ENCODE results near the gene DDX42. TPM values are rescaled to one million over a fixed set of nuclear protein-coding genes. Genes with fewer than 3 reads are reported as not detected.
"Not testable (repeated sequence)": the region's sequence is repeated elsewhere in the genome, so short reads cannot be mapped to it uniquely, and the experiment has no call there.

DDX42 gene
- total RNA-seq, 4 donors from 2014 or later: 27.1 to 88.5 (median 51.9) TPM

DNA sequence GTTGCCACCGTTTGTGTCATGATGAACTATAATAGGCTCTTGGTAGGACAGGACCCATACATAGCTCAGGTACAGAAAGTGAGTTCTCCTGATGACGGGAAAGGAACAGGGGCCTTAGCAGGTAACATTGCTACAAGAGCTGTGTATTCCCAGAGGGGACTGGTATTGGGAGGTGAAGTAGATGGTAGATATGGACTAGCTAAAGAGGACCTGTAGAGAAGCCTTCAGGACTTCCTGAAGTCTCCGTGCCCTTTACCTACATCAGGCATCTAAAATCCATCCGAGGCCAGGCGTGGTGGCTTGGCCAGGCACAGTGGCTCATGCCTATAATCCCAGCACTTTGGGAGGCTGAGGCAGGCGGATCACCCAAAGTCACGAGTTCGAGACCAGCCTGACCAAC is 81.2 kb downstream of the DDX42 start:
- H3K27ac ChIP-seq: no peak overlapping the region
- no peaks in the 10 kb centered on the region for H3K9me3 ChIP-seq
- no peak for DNase-seq
- no peak overlapping the region for H3K4me3 ChIP-seq
- H3K4me1 ChIP-seq: no peaks in the 10 kb centered on the region
- 92% methylated on average over 6 of the region's 8 CpGs; no CpG with 5 or more reads in 1 of the 2 donors for WGBS, 2 donors
- intact Hi-C loops (cut with DNase I): no loop called here
- no peak for TF ChIP-seq POLR2A (IDR thresholded peaks at IDR 0.05)
- H3K27me3 ChIP-seq: no peaks in the 10 kb centered on the region
- no peaks in the 10 kb centered on the region for H3K36me3 ChIP-seq

DNA sequence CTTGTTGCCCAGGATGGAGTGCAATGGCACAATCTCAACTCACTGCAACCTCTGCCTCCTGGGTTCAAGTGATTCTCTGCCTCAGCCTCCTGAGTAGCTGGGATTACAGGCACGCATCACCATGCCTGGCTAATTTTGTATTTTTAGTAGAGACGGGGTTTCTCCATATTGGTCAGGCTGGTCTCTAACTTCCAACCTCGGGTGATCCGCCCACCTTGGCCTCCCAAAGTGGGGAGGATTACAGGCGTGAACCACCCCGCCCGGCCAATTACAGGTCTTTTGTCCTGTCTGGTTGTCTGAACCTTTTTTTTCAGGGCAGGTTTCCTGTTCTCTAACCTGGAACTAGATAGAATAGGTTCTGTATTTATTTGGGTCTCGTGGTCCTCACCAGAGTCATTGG is 82.5 kb downstream of the DDX42 start:
- H3K9me3 ChIP-seq; H3K27ac ChIP-seq; intact Hi-C loops (cut with DNase I); H3K36me3 ChIP-seq; H3K4me1 ChIP-seq; H3K4me3 ChIP-seq; H3K27me3 ChIP-seq; DNase-seq: not testable (repeated sequence)
- 75 to 82% methylated on average over 7 to 8 of the region's 8 CpGs for WGBS, 2 donors

DNA sequence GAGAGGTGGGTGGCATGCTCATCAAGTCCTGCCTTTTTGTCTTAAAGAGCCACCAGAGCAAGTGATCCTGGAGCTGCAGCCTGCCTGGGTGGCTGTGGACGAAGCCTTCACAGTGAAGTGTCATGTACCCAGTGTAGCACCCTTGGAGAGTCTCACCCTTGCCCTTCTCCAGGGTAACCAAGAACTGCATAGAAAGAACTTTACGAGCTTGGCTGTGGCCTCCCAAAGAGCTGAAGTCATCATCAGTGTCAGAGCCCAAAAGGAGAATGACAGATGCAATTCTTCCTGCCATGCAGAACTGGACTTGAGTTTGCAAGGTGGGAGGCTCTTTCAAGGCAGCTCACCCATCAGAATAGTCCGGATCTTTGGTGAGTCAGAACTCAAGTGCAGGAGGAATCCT is 85.3 kb downstream of the DDX42 start:
- Histone ChIP-seq H3K4me1 (no peaks in the 10 kb centered on the region), H3K4me3 (no peak overlapping the region), H3K27me3 (no peaks in the 10 kb centered on the region), H3K36me3 (no peaks in the 10 kb centered on the region), H3K9me3 (no peaks in the 10 kb centered on the region), H3K27ac (no peak overlapping the region)
- intact Hi-C loops (cut with DNase I): no loop called here
- 71 to 75% methylated on average over 2 to 3 of the region's 3 CpGs for WGBS, 2 donors
- TF ChIP-seq POLR2A (IDR thresholded peaks at IDR 0.05): no peak
- no peak for DNase-seq

DNA sequence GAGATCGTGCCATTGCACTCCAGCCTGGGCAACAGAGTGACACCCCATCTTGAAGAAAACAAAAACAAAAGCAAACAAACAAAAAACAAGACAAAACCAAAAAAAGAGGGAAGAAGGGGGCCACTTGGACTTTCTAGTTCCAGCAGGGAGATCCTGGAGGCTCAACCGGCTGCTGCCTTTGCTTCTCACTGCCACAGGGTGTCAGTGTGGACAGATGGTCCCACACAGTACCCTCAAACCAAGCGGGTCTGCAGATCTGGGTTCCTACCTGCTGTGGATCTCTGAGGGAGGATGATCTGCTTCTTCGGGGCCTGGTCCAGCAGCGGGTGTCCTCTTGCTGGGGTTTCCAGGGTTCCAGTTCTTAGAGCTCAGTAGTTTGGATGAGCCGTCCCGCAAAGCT is 92.7 kb downstream of the DDX42 start:
- H3K27me3 ChIP-seq; H3K27ac ChIP-seq; H3K36me3 ChIP-seq; DNase-seq; H3K9me3 ChIP-seq; H3K4me3 ChIP-seq; intact Hi-C loops (cut with DNase I); H3K4me1 ChIP-seq: not testable (repeated sequence)
- 69 to 74% methylated on average over 3 to 6 of the region's 7 CpGs for WGBS, 2 donors

Other genes with a start within 250 kb of the DDX42 start
- 10 to 100 TPM; 24.8 to 29.7 (median 25.9) TPM for gene DCAF7, start 223.7 kb upstream of the DDX42 start, total RNA-seq
- gene TACO1, start 173.3 kb upstream of the DDX42 start, total RNA-seq: 10 to 100 TPM in 3 of 4 donors, 1 to 10 TPM in 1; 7.6 to 16.6 (median 12.7) TPM
- 10 to 100 TPM; 14.0 to 38.9 (median 18.4) TPM for gene MAP3K3, start 151.8 kb upstream of the DDX42 start, total RNA-seq
- gene LIMD2, start 74.0 kb upstream of the DDX42 start, total RNA-seq: 1 to 10 TPM; 1.6 to 8.5 (median 4.7) TPM
- 10 to 100 TPM in 3 of 4 donors, 1 to 10 TPM in 1; 9.2 to 25.4 (median 18.6) TPM for gene STRADA, start 32.4 kb upstream of the DDX42 start, total RNA-seq
- 10 to 100 TPM; 55.9 to 66.4 (median 63.7) TPM for gene CCDC47, start 573 bp upstream of the DDX42 start, total RNA-seq
- gene PSMC5, start 53.3 kb downstream of the DDX42 start, total RNA-seq: 10 to 100 TPM; 55.0 to 87.9 (median 80.7) TPM
- gene FTSJ3, start 53.5 kb downstream of the DDX42 start, total RNA-seq: 10 to 100 TPM; 19.8 to 52.3 (median 29.0) TPM
- gene SMARCD2, start 68.5 kb downstream of the DDX42 start, total RNA-seq: 100 to 1,000 TPM; 111 to 161 (median 133) TPM
- gene CSH2, start 99.5 kb downstream of the DDX42 start, total RNA-seq: not detected
- gene GH2, start 107.8 kb downstream of the DDX42 start, total RNA-seq: not detected
- not detected for gene CSH1, start 122.4 kb downstream of the DDX42 start, total RNA-seq
- gene CSHL1, start 137.1 kb downstream of the DDX42 start, total RNA-seq: not detected
- not detected for gene GH1, start 144.7 kb downstream of the DDX42 start, total RNA-seq
- 1 to 10 TPM in 3 of 4 donors, not detected in 1; 1.1 to 2.0 (median 1.3) TPM for gene CD79B, start 158.2 kb downstream of the DDX42 start, total RNA-seq
- gene SCN4A, start 198.7 kb downstream of the DDX42 start, total RNA-seq: under 1 TPM in 2 of 4 donors, not detected in 2; under 0.01 to 0.12 TPM
- under 1 TPM in 1 of 4 donors, not detected in 3; 0.09 TPM for gene PRR29, start 224.2 kb downstream of the DDX42 start, total RNA-seq
- gene ICAM2, start 246.5 kb downstream of the DDX42 start, total RNA-seq: 10 to 100 TPM in 2 of 4 donors, 1 to 10 TPM in 1, not detected in 1; 2.8 to 28.8 (median 11.8) TPM

All from esophagus squamous epithelium (tissue), 5 donors.